Cerebellar cortex (tissue), 1 donor: Measurements from ENCODE around the gene GSTP1.
A peak's percentile ranks its signal among the peaks of the same experiment; 100 is the strongest.
"Not testable (repeated sequence)": the region's sequence is repeated elsewhere in the genome, so short reads cannot be mapped to it uniquely, and the experiment has no call there.

Source experiments
- DNase-seq: peaks from one replicate; pipeline ENCODE4 v3.0.0-alpha.2; 2015; ENCODE audit warnings: low spot score

GSTP1 gene

DNA sequence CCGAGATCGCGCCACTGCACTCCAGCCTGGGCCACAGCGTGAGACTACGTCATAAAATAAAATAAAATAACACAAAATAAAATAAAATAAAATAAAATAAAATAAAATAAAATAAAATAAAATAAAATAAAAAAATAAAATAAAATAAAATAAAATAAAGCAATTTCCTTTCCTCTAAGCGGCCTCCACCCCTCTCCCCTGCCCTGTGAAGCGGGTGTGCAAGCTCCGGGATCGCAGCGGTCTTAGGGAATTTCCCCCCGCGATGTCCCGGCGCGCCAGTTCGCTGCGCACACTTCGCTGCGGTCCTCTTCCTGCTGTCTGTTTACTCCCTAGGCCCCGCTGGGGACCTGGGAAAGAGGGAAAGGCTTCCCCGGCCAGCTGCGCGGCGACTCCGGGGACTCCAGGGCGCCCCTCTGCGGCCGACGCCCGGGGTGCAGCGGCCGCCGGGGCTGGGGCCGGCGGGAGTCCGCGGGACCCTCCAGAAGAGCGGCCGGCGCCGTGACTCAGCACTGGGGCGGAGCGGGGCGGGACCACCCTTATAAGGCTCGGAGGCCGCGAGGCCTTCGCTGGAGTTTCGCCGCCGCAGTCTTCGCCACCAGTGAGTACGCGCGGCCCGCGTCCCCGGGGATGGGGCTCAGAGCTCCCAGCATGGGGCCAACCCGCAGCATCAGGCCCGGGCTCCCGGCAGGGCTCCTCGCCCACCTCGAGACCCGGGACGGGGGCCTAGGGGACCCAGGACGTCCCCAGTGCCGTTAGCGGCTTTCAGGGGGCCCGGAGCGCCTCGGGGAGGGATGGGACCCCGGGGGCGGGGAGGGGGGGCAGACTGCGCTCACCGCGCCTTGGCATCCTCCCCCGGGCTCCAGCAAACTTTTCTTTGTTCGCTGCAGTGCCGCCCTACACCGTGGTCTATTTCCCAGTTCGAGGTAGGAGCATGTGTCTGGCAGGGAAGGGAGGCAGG, at the start of gene GSTP1:
GSTP1 (plus strand) TSS at position 566 of the 958 bp plus-strand sequence; CDS start at position 598, 32 bp downstream.
- DNase-seq, result peak; percentile 75

DNA sequence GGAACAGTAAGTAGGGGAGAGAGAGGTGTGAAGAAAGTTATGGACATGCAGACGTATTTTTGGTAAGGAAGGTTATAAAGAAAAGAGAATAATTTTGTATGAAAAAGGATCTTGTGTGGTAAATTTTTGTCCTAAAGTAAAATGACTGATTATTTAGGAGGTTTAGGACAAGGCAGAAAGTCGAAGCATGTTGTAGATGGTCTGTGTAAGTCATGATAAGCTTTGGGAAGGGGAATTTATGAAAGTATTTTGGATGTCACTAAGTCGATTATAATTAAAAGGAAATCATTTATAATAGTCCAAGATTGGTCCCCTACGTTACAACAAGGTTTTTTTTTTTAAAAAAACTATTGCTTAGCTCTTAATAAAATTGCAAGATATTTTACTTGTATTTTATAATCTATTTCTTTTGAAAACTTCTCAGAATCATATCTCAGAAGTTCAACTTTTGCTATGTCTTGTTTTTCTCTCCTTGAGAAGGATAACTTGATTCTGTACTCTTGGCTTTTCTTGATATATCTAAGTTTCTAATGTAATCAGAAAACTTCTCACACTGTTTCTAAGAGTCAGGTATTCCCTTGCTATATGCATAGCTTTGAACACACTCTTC, 49.4 kb upstream of the GSTP1 start:
- DNase-seq, result no peak

DNA sequence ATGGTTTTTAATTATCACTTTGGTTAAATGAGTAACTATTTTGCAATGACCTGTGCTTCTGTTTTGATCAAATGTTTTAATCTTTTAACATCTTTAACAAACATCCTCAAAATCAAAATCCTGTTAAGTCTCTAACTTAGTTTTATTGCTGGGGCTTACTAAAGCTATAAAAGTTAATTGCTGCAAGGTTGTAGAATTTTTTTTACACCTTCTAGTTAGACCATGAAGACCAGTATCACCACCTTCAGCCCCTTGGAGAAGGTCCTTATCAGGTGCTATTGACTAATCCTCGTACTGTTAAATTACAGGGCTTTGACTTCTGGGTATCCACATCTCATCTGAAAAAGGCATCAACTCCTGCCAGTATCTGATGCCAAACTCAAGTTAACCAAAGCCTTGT, 48.1 kb upstream of the GSTP1 start:
- DNase-seq, result no peak

DNA sequence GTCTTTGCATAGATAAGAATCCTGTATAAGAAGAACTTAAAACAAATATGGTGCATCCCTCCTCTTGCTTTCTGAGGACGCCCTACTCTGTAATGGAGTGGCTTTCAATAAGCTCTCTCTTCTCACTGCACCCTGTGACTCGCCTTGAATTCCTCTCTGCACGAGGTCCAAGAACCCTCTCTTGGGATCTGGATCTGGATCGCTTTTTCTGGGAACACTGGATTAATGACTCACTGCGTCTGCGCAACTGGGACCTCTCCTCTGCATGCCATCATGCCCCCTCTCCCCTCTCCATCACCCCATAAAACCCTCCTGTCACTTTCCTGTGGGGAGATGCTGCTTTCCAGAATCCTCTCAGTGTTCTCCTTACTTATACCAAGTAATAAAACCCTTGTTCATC, 45.3 kb upstream of the GSTP1 start:
- DNase-seq, result no peak

DNA sequence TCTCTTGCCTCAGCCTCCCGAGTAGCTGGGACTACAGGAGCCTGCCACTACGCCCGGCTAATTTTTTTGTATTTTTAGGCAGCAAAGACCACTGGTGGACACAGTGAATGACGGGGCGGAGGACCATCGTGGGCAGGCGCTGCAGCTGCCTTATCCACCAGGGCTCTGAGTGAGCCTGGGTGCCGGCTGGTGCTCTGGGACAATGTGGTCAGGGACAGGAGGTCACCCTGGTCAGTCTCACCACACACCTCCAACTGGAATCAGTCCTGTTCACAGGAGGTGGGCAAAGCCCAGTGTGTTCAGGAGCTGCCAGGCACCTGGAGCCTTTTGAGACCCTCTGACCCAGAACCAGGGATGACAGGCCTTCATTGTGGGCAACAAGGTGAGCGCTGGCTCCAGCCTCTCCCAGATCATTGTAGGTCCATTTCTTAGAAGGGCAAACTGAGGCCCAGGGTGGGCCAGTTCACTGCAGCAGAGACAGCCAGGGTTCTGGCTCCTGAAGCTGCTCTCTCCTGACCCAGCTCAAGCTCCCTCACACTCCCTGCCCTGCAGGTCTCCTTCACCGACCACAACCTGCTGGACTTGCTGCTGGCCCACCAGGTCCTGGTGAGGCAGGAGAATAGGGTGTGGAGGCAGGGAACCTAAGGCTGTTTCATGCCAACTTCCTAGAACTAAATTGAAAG, 44.6 kb upstream of the GSTP1 start:
- DNase-seq, result no peak

DNA sequence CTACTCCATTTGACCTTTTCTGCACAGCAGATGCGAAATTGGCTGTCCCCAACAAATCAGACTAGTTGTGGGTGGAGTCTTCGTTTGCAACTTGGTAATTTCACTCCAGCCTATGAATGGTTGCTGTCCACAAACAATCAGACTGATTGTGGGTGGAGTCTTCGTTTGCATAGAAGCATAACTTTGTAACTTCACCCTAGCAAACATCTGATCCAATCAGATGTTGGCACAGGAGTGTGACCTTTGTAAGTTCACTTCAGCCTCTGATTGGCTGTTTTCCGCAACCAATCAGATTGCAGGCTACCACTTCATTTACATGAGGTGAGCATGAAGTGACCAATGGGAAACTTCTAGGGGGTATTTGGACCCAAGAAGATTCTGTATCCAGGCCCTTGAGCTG, 44.1 kb upstream of the GSTP1 start:
- DNase-seq, result no peak

DNA sequence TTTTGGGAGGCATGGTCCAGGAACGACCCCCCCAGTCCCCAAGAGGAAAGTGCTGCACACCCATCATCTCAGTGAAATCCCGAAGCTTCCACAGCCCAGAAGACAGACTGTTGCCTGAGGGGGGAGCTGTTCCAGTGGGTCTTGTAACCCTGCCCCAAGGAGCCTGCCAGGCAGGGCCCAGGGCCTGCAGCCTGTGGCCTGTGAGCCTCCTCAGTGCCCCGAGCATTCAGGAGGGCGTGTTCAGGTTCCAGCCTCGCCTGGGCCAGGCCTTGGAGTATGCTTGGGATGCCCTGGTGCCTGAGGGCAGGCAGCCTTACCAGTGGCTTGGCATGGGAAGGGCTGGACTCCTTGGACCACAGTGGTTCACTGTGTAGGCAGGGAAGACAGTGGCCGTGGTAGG, 42.4 kb upstream of the GSTP1 start:
- no peak for DNase-seq

DNA sequence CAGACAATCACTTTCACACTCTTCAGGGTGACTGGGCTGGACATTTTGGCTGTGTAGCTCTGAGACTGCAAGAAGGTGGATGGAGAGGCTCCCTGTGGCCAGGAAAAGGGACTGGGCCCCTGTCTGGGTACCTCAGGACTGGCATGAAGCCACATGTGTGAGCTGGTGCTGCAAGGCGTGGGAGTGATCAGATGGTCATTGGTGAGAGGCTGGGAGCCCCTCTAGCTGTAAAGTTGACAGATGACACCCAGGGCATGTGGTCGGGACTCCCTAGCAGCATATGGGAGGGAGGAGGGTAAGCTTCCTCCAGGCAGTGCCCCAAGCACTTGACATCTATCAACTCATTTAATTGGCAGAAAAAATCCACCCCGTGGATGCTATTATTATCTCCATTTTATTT, 41.4 kb upstream of the GSTP1 start:
- no peak for DNase-seq

DNA sequence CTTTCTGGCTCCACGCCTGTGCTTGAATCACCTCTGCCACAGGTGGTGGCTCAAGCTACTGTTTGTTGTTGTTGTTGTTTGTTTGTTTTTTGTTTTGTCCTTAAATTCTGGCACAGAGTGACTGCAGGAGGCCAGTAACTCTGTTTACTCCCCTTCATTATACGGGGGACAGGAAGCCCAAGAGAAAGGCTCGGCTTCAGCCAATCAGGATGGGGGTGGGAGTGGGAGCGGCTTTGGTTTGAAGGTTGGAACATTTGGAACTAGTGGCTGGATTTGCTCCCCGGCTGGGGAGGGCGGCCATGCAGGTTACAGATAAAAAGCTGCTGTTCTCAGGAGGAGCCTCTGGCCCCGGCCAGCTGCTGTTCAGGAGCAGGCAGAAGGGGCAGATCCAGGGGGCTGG, 40.6 kb upstream of the GSTP1 start:
- no peak for DNase-seq

DNA sequence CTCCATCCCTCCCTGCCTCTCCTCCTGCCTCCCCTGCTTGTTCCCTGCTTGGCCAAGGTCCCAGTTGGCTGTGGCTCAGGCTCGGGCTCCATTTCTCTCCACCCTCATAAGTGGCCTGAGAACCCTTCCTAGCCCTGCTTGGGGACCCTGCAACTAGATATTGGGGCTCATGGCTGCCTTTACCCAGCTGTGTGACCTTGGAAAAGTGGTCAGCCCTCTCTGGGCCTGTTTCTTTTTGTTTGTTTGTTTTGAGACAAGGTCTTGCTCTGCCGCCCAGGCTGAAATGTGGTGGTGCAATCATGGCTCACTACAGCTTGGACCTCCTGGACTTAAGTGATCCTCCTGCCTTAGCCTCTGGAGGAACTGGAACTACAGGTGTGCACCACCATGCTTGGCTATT, 40.0 kb upstream of the GSTP1 start:
- no peak for DNase-seq

DNA sequence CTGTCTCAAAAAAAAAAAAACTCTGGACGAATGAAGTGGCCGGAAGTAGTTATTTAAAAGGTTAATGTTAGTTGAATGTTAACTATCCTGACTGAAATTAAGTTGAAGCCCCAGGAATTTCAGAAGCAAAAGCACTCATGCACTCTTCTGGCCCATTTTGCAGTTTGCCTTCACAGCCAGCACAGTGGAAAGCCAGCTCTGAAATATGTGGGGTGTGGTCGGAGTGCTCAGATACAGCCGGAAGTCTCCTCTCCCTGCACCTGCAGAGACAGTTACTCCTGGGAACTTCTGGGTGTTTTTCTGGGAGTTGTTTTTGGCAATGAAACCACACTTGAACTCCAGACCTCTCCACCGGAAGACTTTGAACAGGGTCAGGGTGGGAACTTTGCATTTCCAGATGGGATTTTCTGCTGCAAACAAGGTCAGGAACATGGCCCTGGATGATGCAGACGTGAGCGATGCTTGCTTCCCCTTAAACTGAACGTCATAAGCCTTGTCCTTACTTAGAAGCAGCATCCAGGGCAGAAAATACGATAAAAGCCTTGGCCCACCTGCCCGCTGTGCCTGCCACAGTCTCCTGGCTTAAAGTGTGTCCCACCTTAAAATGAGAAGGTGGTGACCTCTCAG, 38.9 kb upstream of the GSTP1 start:
- no peak for DNase-seq

DNA sequence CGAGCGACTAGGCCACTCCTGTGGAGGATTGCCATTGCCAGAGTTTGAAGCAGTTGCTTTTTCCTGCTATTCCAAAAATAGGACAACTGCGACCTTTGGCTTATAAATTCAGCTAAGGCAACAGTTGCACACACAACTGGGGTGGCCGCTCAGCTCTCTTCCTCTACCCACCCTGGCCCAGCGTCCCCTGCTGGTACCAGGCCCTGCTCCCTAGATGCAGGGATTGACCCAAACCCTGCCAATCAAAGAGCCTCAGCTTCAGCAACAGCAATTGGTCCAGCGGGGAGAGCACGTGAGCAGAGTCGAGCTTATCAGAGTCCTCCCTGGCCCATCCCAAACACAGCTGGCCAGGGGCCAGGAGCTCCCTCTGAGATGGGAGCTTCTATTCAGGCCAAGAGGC, 38.3 kb upstream of the GSTP1 start:
- no peak for DNase-seq

DNA sequence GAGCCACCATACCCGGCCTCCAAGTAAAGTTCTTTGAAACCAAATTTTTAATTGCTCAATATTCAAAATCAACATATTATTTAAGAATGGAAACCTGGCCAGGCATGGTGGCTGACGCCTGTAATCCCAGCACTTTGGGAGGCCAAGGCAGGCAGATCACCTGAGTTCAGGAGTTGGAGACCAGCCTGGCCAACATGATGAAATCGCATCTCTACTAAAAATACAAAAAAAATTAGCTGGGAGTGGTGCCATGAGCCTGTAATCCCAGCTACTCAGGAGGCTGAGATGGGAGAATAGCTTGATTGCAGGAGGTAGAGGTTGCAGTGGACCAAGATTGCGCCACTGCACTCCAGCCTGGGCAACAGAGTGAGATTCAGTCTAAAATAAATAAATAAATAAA, 35.5 kb upstream of the GSTP1 start:
- not testable (repeated sequence) for DNase-seq

DNA sequence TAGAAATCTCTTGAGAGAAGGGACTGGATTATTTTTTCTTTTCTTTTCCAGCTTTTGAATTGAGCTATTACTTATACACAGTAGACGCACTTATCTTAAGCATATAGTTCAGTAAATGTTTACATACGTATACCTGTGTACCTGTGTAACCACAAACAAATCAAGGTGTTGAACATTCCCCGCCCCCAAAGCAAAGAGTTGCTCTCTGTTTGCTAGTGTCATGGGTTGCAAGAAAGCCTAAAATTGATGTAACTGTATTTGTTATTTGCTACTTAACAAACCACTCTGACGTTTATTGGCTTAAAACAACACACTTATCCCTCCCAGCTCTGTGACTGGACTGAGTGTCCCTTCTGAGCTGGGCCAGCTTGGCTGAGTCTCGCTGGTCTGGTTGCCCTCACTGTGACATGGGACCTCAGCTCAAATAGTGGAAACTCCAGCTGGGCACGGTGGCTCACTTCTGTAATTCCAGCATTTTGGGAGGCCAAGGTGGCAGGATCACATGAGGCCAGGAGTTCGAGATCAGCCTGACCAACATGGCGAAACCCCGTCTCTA, 35.0 kb upstream of the GSTP1 start:
- no peak for DNase-seq

DNA sequence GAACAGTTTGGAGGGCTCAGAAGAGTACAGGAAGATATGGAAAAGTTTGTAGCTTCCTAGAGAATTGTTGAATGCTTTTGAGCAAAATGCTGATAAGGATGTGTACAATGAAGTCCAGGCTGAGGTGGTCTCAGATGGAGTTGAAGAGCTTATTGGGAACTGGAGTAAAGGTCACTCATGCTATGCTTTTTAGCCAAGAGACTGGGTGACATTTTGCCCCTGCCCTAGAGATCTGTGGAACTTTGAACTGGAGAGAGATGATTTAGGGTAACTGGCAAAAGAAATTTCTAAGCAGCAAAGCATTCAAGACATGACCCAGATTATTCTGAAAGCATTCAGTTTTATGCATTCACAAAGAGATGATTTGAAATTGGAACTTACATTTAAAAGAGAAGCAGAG, 32.5 kb upstream of the GSTP1 start:
- no peak for DNase-seq

DNA sequence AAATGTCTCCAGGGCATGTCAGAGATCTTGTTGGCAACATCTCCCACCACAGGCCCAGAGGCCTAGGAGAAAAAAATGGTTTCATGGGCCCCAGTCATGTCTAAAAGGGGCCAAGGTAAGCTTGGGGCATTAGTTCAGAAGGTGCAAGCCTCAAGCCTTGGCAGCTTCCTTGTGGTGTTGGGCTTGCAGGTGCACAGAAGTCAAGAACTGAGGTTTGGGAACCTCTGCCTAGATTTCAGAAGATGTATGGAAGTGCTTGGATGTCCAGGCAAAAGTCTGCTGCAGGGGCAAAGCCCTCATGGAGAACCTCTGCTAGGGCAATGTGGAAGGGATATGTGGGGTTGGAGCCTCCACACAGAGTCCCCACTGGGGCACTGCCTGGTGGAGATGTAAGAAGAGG, 31.9 kb upstream of the GSTP1 start:
- not testable (repeated sequence) for DNase-seq

DNA sequence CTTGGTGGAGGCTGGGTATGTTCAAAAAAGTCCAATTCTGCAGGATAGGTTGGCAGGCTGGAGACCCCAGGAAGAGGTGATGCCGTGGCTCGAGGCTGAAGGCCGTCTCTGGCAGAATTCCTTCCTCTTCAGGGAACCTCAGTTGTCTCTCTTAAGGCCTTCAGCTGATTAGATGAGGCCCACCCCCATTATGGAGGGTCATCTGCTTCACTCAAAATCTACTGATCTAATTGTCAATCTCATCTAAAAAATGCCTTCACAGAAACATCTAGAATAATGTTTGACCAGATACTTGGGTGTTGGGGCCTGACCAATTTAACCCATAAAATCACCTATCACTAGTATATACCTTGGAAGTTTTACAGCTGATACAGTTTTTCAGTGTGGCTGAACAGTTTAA, 27.4 kb upstream of the GSTP1 start:
- no peak for DNase-seq

DNA sequence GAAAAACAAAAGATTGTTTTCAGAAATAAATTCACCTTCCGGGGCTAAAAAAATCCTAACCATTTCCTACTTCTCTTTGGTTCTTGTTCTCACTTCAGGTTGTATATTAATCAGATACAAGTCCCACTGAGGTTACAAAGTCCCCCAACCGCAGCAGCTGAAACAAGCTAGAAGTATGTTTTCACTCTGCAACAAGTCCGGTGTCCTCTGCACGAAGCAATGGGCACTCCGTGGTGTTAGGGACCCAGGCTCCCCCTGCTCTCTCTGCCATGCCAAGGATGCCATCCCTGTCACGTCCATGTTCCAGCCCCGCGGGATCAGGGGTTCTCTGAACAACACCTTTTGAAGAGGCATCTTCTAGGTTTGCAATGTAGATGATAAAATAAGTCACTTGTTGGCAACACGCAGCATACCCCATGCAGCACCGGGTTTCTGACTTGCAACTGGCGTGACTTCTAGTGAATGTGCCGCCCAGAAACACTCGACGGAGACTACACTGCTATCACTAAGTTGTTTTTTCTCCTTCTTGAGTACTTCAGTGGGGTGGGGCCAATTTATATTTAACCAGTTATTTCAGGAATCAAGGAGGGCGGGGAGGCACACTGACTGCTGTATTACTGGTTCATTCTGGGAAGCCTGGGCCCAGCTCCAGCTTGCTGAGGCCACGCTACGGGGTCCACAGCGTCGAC, 25.4 kb upstream of the GSTP1 start:
- DNase-seq, result no peak

DNA sequence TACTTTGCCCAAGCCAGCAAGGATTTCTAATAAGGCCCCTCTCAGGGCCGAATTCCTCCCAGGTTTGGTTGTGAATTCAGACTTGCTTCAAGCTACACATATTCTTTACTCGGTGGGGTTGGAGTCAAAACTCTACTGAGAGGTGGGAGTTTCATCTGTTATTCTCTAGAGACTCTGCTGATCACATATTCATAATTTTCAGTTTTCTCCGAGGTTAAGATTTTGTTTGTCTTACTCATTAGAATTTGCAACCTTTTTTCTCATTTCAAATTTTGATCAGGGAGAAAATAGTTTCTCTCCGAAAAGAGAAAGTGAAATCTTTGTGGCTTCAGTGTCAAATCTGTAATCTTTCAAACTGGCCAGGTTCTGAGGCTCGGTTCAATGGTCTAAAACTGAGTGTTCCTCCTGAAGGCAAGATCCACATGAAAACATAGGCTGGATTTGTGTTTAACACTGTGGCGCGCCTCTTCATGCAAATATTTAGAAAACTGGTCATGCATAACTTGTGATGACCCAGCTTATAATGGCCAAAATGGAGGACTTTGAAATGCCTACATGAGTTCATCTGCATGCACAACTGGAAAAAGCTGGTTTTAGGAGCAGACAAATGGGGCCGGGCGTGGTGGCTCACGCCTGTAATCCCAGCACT, 21.5 kb upstream of the GSTP1 start:
- no peak for DNase-seq

DNA sequence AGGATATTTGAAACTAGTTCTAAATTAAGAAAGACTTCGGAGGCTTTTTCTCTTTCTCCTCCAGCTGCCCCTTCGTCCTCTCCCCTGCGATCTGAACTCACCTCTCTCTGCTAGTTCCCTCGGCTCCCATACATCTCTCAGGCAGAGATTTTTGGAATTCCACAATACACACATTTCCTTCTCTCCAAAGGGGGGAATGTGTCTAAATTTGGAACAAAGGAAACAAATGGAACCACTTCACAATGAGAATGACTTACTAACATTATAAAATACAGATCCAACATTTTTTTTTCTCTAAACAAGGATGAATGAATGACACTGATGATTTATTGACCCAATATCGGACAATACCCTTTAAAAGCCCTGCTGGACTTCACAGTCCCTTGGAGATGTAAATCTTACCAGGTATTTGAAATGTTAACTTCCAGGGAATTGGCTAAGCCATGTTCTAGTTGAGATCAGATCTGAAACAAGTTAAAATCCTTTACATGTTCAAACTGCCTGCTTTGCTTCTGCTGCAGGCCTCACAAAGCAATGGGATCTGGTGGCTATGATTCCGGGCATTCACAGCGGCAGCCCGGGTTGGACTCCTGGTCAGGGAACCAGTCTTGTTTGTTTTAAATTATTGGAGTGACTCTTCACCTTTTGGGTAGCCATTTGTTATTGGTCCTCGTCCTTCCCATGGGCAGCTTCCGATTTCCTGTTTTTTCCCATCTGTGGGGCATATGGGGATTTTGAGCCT, 20.5 kb upstream of the GSTP1 start:
- peak; percentile 39 for DNase-seq
